Subcutaneous adipose tissue (tissue), 4 donors: ENCODE data around the gene USE1. TPM values are rescaled to one million over a fixed set of nuclear protein-coding genes. Genes with fewer than 3 reads are reported as not detected.

Experiments used
- CTCF ChIP-seq: fragments of 450-650 bp; IDR thresholded peaks from one replicate; pipeline ENCODE4 v1.5.1; 2016; ENCODE audit warnings: low read depth, mild to moderate bottlenecking, control low read depth, antibody characterized with exemption, moderate library complexity
- total RNA-seq, 4 donors: library from RNA; depleted of rRNA; stranded (reverse); fragments of >200 nt; gene quantifications; one replicate each; pipeline ENCODE4 v1.1.0, GENCODE V29; 2016

The USE1 gene
- total RNA-seq, 4 donors from 2014 or later, result 20.5 to 31.3 (median 29.2) TPM

- TF ChIP-seq CTCF, result no peak
Observed at GRCh38 chr19:17180997-17181702, 34.0 kb upstream of the USE1 start.

- TF ChIP-seq CTCF, result no peak
Observed at GRCh38 chr19:17183271-17183761, 31.8 kb upstream of the USE1 start.

GRCh38 chr19:17183858-17184321 is 31.3 kb upstream of the USE1 start:
- no peak for TF ChIP-seq CTCF

- TF ChIP-seq CTCF, result no peak
Observed at GRCh38 chr19:17184371-17184841, 30.8 kb upstream of the USE1 start.

GRCh38 chr19:17185590-17185989 is 29.6 kb upstream of the USE1 start:
- TF ChIP-seq CTCF, result no peak

- no peak for TF ChIP-seq CTCF
Observed at GRCh38 chr19:17192751-17193150, 22.4 kb upstream of the USE1 start.

- TF ChIP-seq CTCF, result no peak
Observed at GRCh38 chr19:17194608-17195007, 20.5 kb upstream of the USE1 start.
